ENCODE results near the gene GPR142. TPM values are rescaled to one million over a fixed set of nuclear protein-coding genes. Genes with fewer than 3 reads are reported as not detected.

GPR142 gene
- total and polyA plus RNA-seq, 2 donors (not counting 3 experiments of a cell fraction or from before 2014, with no cell fraction given): not detected

DNA sequence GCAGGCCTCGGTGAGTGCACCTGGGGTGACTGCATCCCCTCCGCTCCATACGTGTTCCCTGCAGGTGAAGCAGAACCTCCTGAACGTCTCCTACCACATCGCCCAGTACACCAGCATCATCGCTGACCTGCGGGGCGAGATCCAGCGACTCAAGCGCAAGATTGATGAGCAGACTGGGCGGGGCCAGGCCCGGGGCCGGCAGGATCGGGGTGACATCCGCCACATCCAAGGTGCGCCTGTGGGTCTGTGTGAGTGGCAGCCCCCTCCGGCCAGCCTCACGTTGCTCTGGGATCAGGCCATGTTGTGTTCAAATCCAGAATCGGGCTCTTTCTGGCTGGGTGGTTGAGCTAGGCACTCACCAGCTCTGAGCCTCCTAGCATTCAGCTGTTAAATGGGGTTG is 18.2 kb upstream of the GPR142 start:
- Histone ChIP-seq H3K9me1 (replicated peaks; ENCODE audit: control insufficient read depth, extremely low read depth, insufficient read depth, low read length) (no peaks in the 10 kb centered on the region), H3K79me2 (ENCODE audit: control insufficient read depth, insufficient read depth, low read length) (no peaks in the 10 kb centered on the region), H3K9ac (replicated peaks; ENCODE audit: extremely low read depth, insufficient read depth, low read length) (no peak overlapping the region), H3K4me2 (ENCODE audit: insufficient read depth, low read length) (no peak overlapping the region), H3K9me3 (replicated peaks; ENCODE audit: control insufficient read depth, insufficient read depth, low read length) (no peaks in the 10 kb centered on the region), H3K27me3 (ENCODE audit: control insufficient read depth in 2 of 2, insufficient read depth in 2 of 2, low read length in 2 of 2) (peaks cover 0 to 8% of the 10 kb centered on the region in 2 experiments), H3K27ac (ENCODE audit: insufficient read depth, low read depth, low read length) (no peak overlapping the region), H3K4me3 (replicated peaks in 1 of 3; ENCODE audit: insufficient read depth in 1 of 3, low read depth in 1 of 3, low read length in 3 of 3) (no peak overlapping the region), H3K36me3 (ENCODE audit: control insufficient read depth in 2 of 2, extremely low read depth in 1 of 2, insufficient read depth in 2 of 2, low read length in 2 of 2) (no peaks in the 10 kb centered on the region), H3K4me1 (ENCODE audit: control insufficient read depth, extremely low read depth, insufficient read depth, low read length) (peaks cover 10% of the 10 kb centered on the region), H4K20me1 (replicated peaks; ENCODE audit: control insufficient read depth, extremely low read depth, insufficient read depth, low read length) (no peaks in the 10 kb centered on the region), H2AFZ (ENCODE audit: low read depth, low read length) (no peak overlapping the region)
- TF ChIP-seq, protein P1, sequence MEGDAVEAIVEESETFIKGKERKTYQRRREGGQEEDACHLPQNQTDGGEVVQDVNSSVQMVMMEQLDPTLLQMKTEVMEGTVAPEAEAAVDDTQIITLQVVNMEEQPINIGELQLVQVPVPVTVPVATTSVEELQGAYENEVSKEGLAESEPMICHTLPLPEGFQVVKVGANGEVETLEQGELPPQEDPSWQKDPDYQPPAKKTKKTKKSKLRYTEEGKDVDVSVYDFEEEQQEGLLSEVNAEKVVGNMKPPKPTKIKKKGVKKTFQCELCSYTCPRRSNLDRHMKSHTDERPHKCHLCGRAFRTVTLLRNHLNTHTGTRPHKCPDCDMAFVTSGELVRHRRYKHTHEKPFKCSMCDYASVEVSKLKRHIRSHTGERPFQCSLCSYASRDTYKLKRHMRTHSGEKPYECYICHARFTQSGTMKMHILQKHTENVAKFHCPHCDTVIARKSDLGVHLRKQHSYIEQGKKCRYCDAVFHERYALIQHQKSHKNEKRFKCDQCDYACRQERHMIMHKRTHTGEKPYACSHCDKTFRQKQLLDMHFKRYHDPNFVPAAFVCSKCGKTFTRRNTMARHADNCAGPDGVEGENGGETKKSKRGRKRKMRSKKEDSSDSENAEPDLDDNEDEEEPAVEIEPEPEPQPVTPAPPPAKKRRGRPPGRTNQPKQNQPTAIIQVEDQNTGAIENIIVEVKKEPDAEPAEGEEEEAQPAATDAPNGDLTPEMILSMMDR (IDR thresholded peaks at IDR 0.05; ENCODE audit: extremely low read depth in 1 of 2, insufficient read depth in 1 of 2, low read depth in 1 of 2, low read length in 2 of 2): no peak
- TF ChIP-seq GATA2 (IDR thresholded peaks at IDR 0.05; ENCODE audit: insufficient read depth, insufficient read length, low read depth, low read length): no peak
- TF ChIP-seq, protein P2, sequence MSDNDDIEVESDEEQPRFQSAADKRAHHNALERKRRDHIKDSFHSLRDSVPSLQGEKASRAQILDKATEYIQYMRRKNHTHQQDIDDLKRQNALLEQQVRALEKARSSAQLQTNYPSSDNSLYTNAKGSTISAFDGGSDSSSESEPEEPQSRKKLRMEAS (IDR thresholded peaks at IDR 0.05; ENCODE audit: insufficient read depth, insufficient read length): no peak
- no peak for TF ChIP-seq FOS (IDR thresholded peaks at IDR 0.05; ENCODE audit: borderline replicate concordance, insufficient read depth, low read length)
- TF ChIP-seq POLR2AphosphoS5 (IDR thresholded peaks at IDR 0.05; ENCODE audit: insufficient read depth, low read depth, low read length): no peak
- TF ChIP-seq EZH2 (IDR thresholded peaks at IDR 0.05; ENCODE audit: borderline replicate concordance, low read depth, low read length, severe bottlenecking): no peak
- TF ChIP-seq POLR2A (IDR thresholded peaks at IDR 0.05; ENCODE audit: low read depth, low read length): no peak
- TF ChIP-seq MYC (IDR thresholded peaks at IDR 0.05; ENCODE audit: low read depth, low read length): no peak
- no peak for TF ChIP-seq JUN (IDR thresholded peaks at IDR 0.05; ENCODE audit: borderline replicate concordance, insufficient read depth, insufficient read length, low read depth)
- dilution Hi-C loops (cut with MboI; ENCODE audit: extremely low pct_ligation_motif_present, low sequenced_read_pairs) (no loop called here), intact Hi-C loops (cut with micrococcal nuclease) (no loop called here)
- FAIRE-seq (no peak), DNase-seq (ENCODE audit: low read depth, low spot score) (no peak)
- ChIA-PET POLR2A (no interaction called here), CTCF (interaction anchor here (1.1 kb wide), 1 partner anchor 19 kb away, joined by 5 read pairs; no protein-coding TSS in a partner anchor)
- BruUV-seq (replicated peaks): no TSS peak
